ENCODE results near the gene NR1H3. TPM values are rescaled to one million over a fixed set of nuclear protein-coding genes. Genes with fewer than 3 reads are reported as not detected.

The NR1H3 gene
- polyA plus RNA-seq, 3 donors, result 4.4 to 20.3 (median 9.3) TPM

DNA sequence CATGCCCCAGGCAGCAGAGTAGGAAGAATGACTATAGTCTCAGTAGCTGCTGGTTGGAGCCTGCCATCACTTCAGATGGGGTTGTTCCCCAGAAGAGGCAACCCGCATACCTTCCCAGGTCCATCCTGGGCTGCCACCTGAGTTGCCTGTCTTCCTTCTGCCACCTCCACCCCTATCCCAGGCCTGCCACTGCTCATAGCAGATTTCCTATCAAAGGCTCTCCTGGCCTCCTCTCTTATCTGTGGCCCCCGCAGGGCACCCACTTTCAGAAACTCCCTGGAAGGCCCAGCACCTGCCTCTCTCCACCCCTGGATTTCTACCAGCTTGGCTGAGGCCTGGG, 649 bp upstream of the NR1H3 start:
- H3K4me3 Mint-ChIP-seq, result no peak overlapping the region
- no peaks in the 10 kb centered on the region for H3K27me3 ChIP-seq (ENCODE audit: control insufficient read depth in 2 of 2, insufficient read depth in 2 of 2, low read length in 2 of 2)
- WGBS (ENCODE audit: insufficient coverage), result 100% methylated on average over 1 of the region's 2 CpGs
- H3K36me3 Mint-ChIP-seq, result peaks cover 0 to 4% of the 10 kb centered on the region in 2 donors
- no peaks in the 10 kb centered on the region for H3K9me3 ChIP-seq (replicated peaks in 1 of 2; ENCODE audit: control insufficient read depth in 1 of 2, insufficient read depth in 1 of 2, low read length in 2 of 2)
- no peaks in the 10 kb centered on the region for H3K79me2 ChIP-seq (ENCODE audit: insufficient read depth, low read length)
- peaks cover 50% of the 10 kb centered on the region for H3K4me1 Mint-ChIP-seq
- H3K36me3 ChIP-seq (replicated peaks in 1 of 2; ENCODE audit: control insufficient read depth in 1 of 2, insufficient read depth in 2 of 2, low read length in 2 of 2), result no peaks in the 10 kb centered on the region
- peak overlapping the region; percentile 45 for H3K9ac ChIP-seq (ENCODE audit: insufficient read depth, low read length, poor library complexity, severe bottlenecking)
- intact Hi-C loops (cut with micrococcal nuclease), result no loop called here
- peak overlapping the region; percentile 28 to 38 for H3K27ac ChIP-seq (ENCODE audit: low read depth in 1 of 2, low read length in 2 of 2)
- DNase-seq, result no peak
- TF ChIP-seq, protein P1, sequence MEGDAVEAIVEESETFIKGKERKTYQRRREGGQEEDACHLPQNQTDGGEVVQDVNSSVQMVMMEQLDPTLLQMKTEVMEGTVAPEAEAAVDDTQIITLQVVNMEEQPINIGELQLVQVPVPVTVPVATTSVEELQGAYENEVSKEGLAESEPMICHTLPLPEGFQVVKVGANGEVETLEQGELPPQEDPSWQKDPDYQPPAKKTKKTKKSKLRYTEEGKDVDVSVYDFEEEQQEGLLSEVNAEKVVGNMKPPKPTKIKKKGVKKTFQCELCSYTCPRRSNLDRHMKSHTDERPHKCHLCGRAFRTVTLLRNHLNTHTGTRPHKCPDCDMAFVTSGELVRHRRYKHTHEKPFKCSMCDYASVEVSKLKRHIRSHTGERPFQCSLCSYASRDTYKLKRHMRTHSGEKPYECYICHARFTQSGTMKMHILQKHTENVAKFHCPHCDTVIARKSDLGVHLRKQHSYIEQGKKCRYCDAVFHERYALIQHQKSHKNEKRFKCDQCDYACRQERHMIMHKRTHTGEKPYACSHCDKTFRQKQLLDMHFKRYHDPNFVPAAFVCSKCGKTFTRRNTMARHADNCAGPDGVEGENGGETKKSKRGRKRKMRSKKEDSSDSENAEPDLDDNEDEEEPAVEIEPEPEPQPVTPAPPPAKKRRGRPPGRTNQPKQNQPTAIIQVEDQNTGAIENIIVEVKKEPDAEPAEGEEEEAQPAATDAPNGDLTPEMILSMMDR (IDR thresholded peaks at IDR 0.05), result no peak
- H3K4me1 ChIP-seq (ENCODE audit: control insufficient read depth in 1 of 2, insufficient read depth in 2 of 2, low read length in 2 of 2), result peaks cover 36 to 49% of the 10 kb centered on the region in 2 donors
- peak overlapping the region; percentile 81 for H2AFZ ChIP-seq (ENCODE audit: insufficient read depth, low read depth, low read length, poor library complexity, severe bottlenecking)
- peak overlapping the region in 3 of 7 donors; percentile 10 to 70 (median 53) for H3K27ac Mint-ChIP-seq
- peak overlapping the region; percentile 71 for H3K4me2 ChIP-seq (replicated peaks; ENCODE audit: extremely low read depth, low read length, poor library complexity, severe bottlenecking)
- H3K4me3 ChIP-seq (replicated peaks in 1 of 3; ENCODE audit: low read depth in 2 of 3, low read length in 3 of 3), result peak overlapping the region in 1 of 3 experiments; percentile 62
- no peaks in the 10 kb centered on the region for H4K20me1 ChIP-seq (ENCODE audit: insufficient read depth, low read length)
- H3K9me3 Mint-ChIP-seq, result no peaks in the 10 kb centered on the region
- peaks cover 0 to 2% (median 1%) of the 10 kb centered on the region in 3 donors for H3K27me3 Mint-ChIP-seq (ENCODE audit: low read depth in 3 of 3)

- Histone ChIP-seq H3K36me3 (replicated peaks in 1 of 2; ENCODE audit: control insufficient read depth in 1 of 2, insufficient read depth in 2 of 2, low read length in 2 of 2) (no peaks in the 10 kb centered on the region), H2AFZ (ENCODE audit: insufficient read depth, low read depth, low read length, poor library complexity, severe bottlenecking) (peak overlapping the region; percentile 81), H3K9me3 (replicated peaks in 1 of 2; ENCODE audit: control insufficient read depth in 1 of 2, insufficient read depth in 1 of 2, low read length in 2 of 2) (no peaks in the 10 kb centered on the region), H4K20me1 (ENCODE audit: insufficient read depth, low read length) (no peaks in the 10 kb centered on the region), H3K27me3 (ENCODE audit: control insufficient read depth in 2 of 2, insufficient read depth in 2 of 2, low read length in 2 of 2) (no peaks in the 10 kb centered on the region), H3K27ac (ENCODE audit: low read depth in 1 of 2, low read length in 2 of 2) (no peak overlapping the region), H3K4me1 (ENCODE audit: control insufficient read depth in 1 of 2, insufficient read depth in 2 of 2, low read length in 2 of 2) (peaks cover 36 to 49% of the 10 kb centered on the region in 2 donors), H3K79me2 (ENCODE audit: insufficient read depth, low read length) (no peaks in the 10 kb centered on the region), H3K4me2 (replicated peaks; ENCODE audit: extremely low read depth, low read length, poor library complexity, severe bottlenecking) (peak overlapping the region; percentile 71), H3K9ac (ENCODE audit: insufficient read depth, low read length, poor library complexity, severe bottlenecking) (peak overlapping the region; percentile 45), H3K4me3 (replicated peaks in 1 of 3; ENCODE audit: low read depth in 2 of 3, low read length in 3 of 3) (peak overlapping the region in 2 of 3 experiments; percentile 26 to 62)
- intact Hi-C loops (cut with micrococcal nuclease), result no loop called here
- H3K36me3 Mint-ChIP-seq, result peaks cover 0 to 4% of the 10 kb centered on the region in 2 donors
- no peaks in the 10 kb centered on the region for H3K9me3 Mint-ChIP-seq
- TF ChIP-seq, protein P1 (IDR thresholded peaks at IDR 0.05), result no peak
- H3K4me1 Mint-ChIP-seq, result peaks cover 50% of the 10 kb centered on the region
- no peak for DNase-seq
- peaks cover 0 to 2% (median 1%) of the 10 kb centered on the region in 3 donors for H3K27me3 Mint-ChIP-seq (ENCODE audit: low read depth in 3 of 3)
- H3K4me3 Mint-ChIP-seq, result peak overlapping the region; percentile 58 to 85
- 46% methylated on average over 6 of the region's 11 CpGs for WGBS (ENCODE audit: insufficient coverage)
- peak overlapping the region in 5 of 7 donors; percentile 40 to 85 (median 70) for H3K27ac Mint-ChIP-seq
These were observed 614 bp downstream of the NR1H3 start for GRCh38 chr11:47258317-47258902.

All from CD14-positive monocyte (primary cell).